Measurements from ENCODE around the gene RARS1. TPM values are rescaled to one million over a fixed set of nuclear protein-coding genes. Genes with fewer than 3 reads are reported as not detected.

The RARS1 gene
- total RNA-seq, 1 donor from 2014 or later: 143 TPM

GRCh38 chr5:168463081-168463480 lies 23.2 kb upstream of the RARS1 start:
- no peak for TF ChIP-seq CTCF (IDR thresholded peaks at IDR 0.05; ENCODE audit: insufficient read depth, low read length, poor library complexity, severe bottlenecking)
- H3K27me3 ChIP-seq (ENCODE audit: control insufficient read depth, insufficient read depth, low read length): no peaks in the 10 kb centered on the region
- no peak for DNase-seq (ENCODE audit: low read depth)
- no peak overlapping the region for H3K4me3 ChIP-seq (ENCODE audit: low read depth, low read length)
- H3K36me3 ChIP-seq (ENCODE audit: control insufficient read depth, insufficient read depth, low read length): peaks cover 2% of the 10 kb centered on the region

- no peak for TF ChIP-seq CTCF (IDR thresholded peaks at IDR 0.05; ENCODE audit: insufficient read depth, low read length, poor library complexity, severe bottlenecking)
- Histone ChIP-seq H3K4me3 (ENCODE audit: low read depth, low read length) (no peak overlapping the region), H3K27me3 (ENCODE audit: control insufficient read depth, insufficient read depth, low read length) (no peaks in the 10 kb centered on the region), H3K36me3 (ENCODE audit: control insufficient read depth, insufficient read depth, low read length) (peaks cover 6% of the 10 kb centered on the region)
- no peak for DNase-seq (ENCODE audit: low read depth)
Observed at GRCh38 chr5:168464214-168464613, 22.1 kb upstream of the RARS1 start.

GRCh38 chr5:168464641-168465040 lies 21.6 kb upstream of the RARS1 start:
- Histone ChIP-seq H3K27me3 (ENCODE audit: control insufficient read depth, insufficient read depth, low read length) (no peaks in the 10 kb centered on the region), H3K4me3 (ENCODE audit: low read depth, low read length) (no peak overlapping the region), H3K36me3 (ENCODE audit: control insufficient read depth, insufficient read depth, low read length) (peaks cover 8% of the 10 kb centered on the region)
- no peak for DNase-seq (ENCODE audit: low read depth)
- no peak for TF ChIP-seq CTCF (IDR thresholded peaks at IDR 0.05; ENCODE audit: insufficient read depth, low read length, poor library complexity, severe bottlenecking)

GRCh38 chr5:168467755-168468330 lies 18.4 kb upstream of the RARS1 start:
- H3K36me3 ChIP-seq (ENCODE audit: control insufficient read depth, insufficient read depth, low read length): peaks cover 8% of the 10 kb centered on the region
- H3K27me3 ChIP-seq (ENCODE audit: control insufficient read depth, insufficient read depth, low read length): no peaks in the 10 kb centered on the region
- no peak overlapping the region for H3K4me3 ChIP-seq (ENCODE audit: low read depth, low read length)
- no peak for DNase-seq (ENCODE audit: low read depth)
- TF ChIP-seq CTCF (IDR thresholded peaks at IDR 0.05; ENCODE audit: insufficient read depth, low read length, poor library complexity, severe bottlenecking): no peak

- no peak overlapping the region for H3K4me3 ChIP-seq (ENCODE audit: low read depth, low read length)
- no peak for DNase-seq (ENCODE audit: low read depth)
Observed at GRCh38 chr5:168468836-168469235, 17.4 kb upstream of the RARS1 start.

More at GRCh38 chr5:168468836-168469235, 17.4 kb upstream of the RARS1 start:
- no peaks in the 10 kb centered on the region for H3K27me3 ChIP-seq (ENCODE audit: control insufficient read depth, insufficient read depth, low read length)
- H3K36me3 ChIP-seq (ENCODE audit: control insufficient read depth, insufficient read depth, low read length): peaks cover 8% of the 10 kb centered on the region
- TF ChIP-seq CTCF (IDR thresholded peaks at IDR 0.05; ENCODE audit: insufficient read depth, low read length, poor library complexity, severe bottlenecking): no peak

Data from kidney epithelial cell (primary cell).